NCI-H187 (cell line): ENCODE measurements around the gene NHEJ1.

Experiments used
- DNase-seq, 2 experiments: peaks; one replicate each; lab custom pipeline; 2025; lab: John Stamatoyannopoulos, UW

Gene NHEJ1

GRCh38 chr2:219182331-219183150 is 21.9 kb upstream of the NHEJ1 start:
- no peak for DNase-seq

- DNase-seq, result no peak
Measured at GRCh38 chr2:219181531-219181930, 20.9 kb upstream of the NHEJ1 start.

- DNase-seq, result no peak
Measured at GRCh38 chr2:219180961-219181360, 20.3 kb upstream of the NHEJ1 start.

GRCh38 chr2:219179601-219180465 is 19.2 kb upstream of the NHEJ1 start:
- no peak for DNase-seq

- no peak for DNase-seq
Measured at GRCh38 chr2:219178377-219179175, 18.0 kb upstream of the NHEJ1 start.

- DNase-seq, result peak; percentile 10 to 65
Measured at GRCh38 chr2:219177552-219178376, 17.1 kb upstream of the NHEJ1 start, which contains the start of gene RETREG2. RETREG2 (plus strand) TSS chr2:219178275; CDS start chr2:219178353, 78 bp downstream.

GRCh38 chr2:219176818-219177551 is 16.4 kb upstream of the NHEJ1 start, which contains the start of gene CNPPD1:
CNPPD1 (minus strand) TSS chr2:219176925; CDS start chr2:219176828, 97 bp downstream.
- peak; percentile 39 to 61 for DNase-seq

GRCh38 chr2:219175928-219176817 is 15.6 kb upstream of the NHEJ1 start:
- DNase-seq, result no peak

GRCh38 chr2:219175486-219175885 is 14.9 kb upstream of the NHEJ1 start:
- DNase-seq, result no peak

- no peak for DNase-seq
Measured at GRCh38 chr2:219174801-219175200, 14.2 kb upstream of the NHEJ1 start.

- no peak for DNase-seq
Measured at GRCh38 chr2:219174146-219174545, 13.5 kb upstream of the NHEJ1 start.

- no peak for DNase-seq
Measured at GRCh38 chr2:219173176-219173575, 12.6 kb upstream of the NHEJ1 start.

- DNase-seq, result no peak
Measured at GRCh38 chr2:219172231-219173154, 11.9 kb upstream of the NHEJ1 start.

- no peak for DNase-seq
Measured at GRCh38 chr2:219171231-219171651, 10.6 kb upstream of the NHEJ1 start.

GRCh38 chr2:219169930-219170654 is 9.5 kb upstream of the NHEJ1 start, which contains the start of gene SLC23A3:
SLC23A3 (minus strand) TSS chr2:219170029; CDS start chr2:219169984, 45 bp downstream.
- DNase-seq, result no peak

GRCh38 chr2:219168932-219169331 is 8.3 kb upstream of the NHEJ1 start:
- no peak for DNase-seq

- DNase-seq, result no peak
Measured at GRCh38 chr2:219168526-219168925, 7.9 kb upstream of the NHEJ1 start.
